HG02798 (cell line): ENCODE results near the gene DDX52.
A peak's percentile ranks its signal among the peaks of the same experiment; 100 is the strongest.
"Not testable (repeated sequence)": the region's sequence is repeated elsewhere in the genome, so short reads cannot be mapped to it uniquely, and the experiment has no call there.

ENCODE experiments used
- ATAC-seq: cut with Tn5 transposase; IDR thresholded peaks from one replicate; pipeline ENCODE4 v1.9.1; 2021; ENCODE audit warnings: mild to moderate bottlenecking; ENCODE audit not compliant: unreplicated experiment, poor library complexity

Gene DDX52

DNA sequence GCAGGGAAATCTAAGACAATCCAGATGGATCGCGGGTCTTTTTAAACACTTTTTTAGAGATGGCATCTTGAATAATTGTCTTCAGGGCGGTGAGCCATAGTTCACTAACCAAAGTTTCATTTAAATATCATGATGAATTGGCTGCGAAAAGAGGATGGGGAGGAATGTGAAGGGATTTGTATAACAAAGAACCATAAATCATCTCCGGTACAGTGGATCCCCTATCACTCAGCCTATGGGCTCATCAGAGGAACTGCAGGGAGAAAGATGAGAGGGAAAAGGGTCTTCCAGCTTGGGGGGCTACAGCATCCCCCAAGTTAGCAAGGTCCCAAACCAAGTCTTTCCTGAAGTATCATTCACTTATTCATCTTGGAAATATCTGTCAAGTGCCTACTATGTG lies 16.7 kb upstream of the DDX52 start:
- ATAC-seq: no peak

- no peak for ATAC-seq
Observed at GRCh38 chr17:37657202-37657601, 14.0 kb upstream of the DDX52 start.

DNA sequence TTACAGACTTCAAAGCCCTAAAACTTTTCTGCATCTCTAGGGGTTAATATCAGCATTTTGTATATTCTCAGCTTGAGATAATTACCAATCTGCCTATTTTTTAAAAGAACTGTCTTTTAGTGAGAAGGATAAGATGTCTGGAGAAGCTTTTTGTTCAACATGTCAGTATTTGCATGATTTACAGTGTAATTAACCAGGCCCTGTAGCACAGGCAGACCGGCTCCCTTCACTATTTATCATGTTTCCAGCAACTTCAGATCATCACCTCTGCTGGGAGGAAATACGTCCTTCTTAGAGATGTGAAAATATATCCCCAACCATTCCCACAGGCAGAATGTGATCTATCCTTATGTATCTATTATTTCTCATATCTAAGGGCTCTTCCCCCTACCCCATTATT lies 8.6 kb upstream of the DDX52 start:
- no peak for ATAC-seq

GRCh38 chr17:37650419-37651003 lies 7.3 kb upstream of the DDX52 start:
- no peak for ATAC-seq

- no peak for ATAC-seq
Observed at GRCh38 chr17:37648555-37648954, 5.3 kb upstream of the DDX52 start.

- ATAC-seq: no peak
Observed at GRCh38 chr17:37647856-37648255, 4.6 kb upstream of the DDX52 start.

- ATAC-seq: no peak
Observed at GRCh38 chr17:37643869-37644268, 623 bp upstream of the DDX52 start.

GRCh38 chr17:37642681-37643080 lies 565 bp downstream of the DDX52 start:
- ATAC-seq: no peak

DNA sequence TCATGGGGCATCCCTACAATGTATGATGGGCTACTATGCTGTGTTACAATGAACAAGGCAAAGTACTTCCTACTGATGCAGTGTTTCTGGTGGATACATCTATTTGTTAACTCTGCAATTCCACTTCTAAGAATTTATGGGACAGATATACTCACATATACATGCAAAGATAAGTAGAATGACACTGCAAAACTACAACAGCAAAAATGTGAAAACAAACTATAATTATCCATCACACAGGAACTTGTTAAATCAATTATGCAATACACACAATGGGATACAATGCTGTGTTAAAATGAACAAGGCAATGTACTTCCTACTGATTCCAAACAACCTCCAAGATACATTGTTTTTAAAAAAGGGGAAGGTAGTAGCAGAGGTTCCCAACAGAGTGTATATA lies 3.2 kb downstream of the DDX52 start:
- no peak for ATAC-seq

- ATAC-seq: no peak
Observed at GRCh38 chr17:37637956-37638355, 5.3 kb downstream of the DDX52 start.

DNA sequence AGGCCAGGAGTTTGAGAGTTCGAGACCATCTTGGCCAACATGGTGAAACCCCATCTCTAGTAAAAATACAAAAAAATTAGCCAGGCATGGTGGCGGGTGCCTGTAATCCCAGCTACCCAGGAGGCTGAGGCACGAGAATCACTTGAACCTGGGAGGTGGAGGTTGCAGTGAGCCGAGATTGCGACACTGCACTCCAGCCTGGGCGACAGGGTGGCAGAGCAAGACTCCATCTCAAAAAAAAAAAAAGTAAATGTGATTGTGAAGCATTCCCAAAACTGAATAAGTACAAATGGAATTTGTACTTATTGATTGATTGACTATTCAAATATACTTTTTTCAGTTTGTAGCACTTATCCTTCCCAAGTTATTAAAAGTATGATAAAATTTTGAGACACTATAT lies 26.8 kb downstream of the DDX52 start:
- ATAC-seq: not testable (repeated sequence)

- ATAC-seq: no peak
Observed at GRCh38 chr17:37614823-37615222, 28.4 kb downstream of the DDX52 start.

- ATAC-seq: no peak
Observed at GRCh38 chr17:37614391-37614790, 28.9 kb downstream of the DDX52 start.

DNA sequence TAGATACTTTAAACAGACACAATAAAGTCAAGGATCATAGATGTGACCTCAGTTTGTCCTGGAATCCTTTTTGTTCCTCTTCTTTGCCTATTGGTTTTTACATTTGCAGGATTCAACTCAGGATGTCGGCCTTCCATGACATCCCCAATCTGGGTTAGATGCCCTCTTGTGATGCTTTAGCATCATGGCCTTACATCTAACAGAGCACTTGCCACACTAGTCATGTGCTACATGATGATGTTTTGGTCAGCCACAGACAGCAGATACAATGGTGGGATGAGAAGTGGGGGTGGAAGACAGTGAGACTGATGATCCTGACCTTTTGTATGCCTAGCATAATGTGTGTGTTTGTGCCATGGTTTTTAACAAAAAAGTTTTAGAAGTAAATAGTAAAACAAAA lies 32.3 kb downstream of the DDX52 start:
- no peak for ATAC-seq

- not testable (repeated sequence) for ATAC-seq
Observed at GRCh38 chr17:37610041-37610420, 33.2 kb downstream of the DDX52 start.

DNA sequence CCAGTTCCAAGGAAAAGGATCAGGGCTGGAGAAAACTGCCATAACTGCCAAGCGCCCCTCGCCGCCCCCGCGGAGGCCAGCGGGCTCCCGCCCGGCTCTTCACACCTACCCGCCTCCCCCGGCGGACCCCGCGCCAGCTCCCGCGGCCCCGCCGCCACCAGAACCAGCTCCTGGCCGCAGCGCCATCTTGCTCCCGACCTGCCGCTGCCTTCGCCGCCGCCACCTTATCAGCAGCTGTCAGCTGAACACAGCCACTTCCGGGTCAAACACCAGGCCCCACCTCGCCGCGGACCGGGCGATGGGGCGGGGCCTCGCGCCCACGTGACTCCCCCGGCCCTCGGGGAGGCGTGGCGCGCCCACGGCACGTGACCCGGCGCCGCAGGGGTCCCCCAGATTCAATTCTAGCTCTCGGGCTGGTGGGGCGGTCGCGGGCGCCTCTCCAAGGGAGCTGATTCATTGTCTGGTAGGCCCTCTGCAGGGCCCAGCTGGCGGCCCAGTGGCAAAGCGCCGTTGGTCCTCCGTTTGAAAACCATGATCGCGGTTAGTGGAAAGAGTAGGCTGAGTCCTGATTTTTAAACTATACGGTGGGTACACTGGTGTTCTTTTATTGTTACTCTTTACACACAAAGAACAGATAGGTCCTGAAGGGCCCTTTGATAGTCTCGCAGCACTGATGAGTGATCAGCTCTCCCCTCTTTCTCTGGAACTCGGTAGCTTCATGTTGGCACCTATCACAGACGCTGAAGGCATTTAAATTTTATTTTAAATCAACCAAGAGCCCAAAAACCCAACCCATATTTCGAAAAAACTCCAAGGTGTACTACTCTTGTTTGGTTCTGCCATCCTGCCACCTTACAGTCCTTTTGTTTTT lies 33.8 kb downstream of the DDX52 start, which contains the start of gene SYNRG:
SYNRG (minus strand) TSS at position 249 of the 871 bp plus-strand sequence; CDS start at position 186, 63 bp downstream.
- ATAC-seq: peak; percentile 94

DNA sequence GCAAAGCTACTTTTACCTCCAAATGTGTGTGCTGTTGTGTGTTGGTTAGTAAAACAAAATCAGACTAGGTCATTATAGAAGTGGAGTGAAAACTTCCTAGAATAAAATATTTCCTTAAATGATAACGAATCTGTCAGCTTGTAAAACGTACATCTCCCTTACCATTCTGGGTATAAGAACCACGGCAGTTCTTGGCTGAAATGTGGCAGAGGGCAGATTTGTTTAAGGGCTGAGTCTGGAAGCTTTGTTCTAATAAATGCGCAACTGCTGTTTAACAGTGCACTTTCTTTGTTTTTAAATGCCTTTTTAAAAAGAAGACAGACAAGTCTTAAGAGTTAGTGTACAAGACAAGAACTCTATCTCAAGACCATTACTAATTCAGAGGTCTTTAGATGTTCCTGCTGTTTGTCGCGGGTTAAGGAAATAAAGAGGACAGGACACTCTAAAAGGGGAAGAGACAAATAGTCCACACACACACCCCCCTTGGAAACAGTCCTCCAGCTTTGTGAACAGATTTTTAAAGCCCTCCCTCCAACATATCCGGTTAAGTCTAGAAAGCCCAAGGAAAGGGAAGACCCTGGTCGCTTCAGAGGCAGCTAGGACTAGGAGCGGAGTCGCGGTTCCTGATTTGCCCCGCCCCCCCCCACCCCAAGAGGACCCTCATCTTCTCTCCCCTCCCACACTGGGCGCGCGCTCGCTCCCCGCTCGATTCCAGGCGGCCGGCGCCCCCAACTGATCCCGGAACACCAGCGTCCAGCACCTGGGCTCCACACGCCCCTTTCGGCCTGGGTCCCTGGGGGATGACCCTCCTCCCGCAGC lies 34.7 kb downstream of the DDX52 start:
- ATAC-seq: peak; percentile 21

- ATAC-seq: peak; percentile 26
Observed at GRCh38 chr17:37607637-37608331, 35.5 kb downstream of the DDX52 start.

GRCh38 chr17:37605813-37606505 lies 37.3 kb downstream of the DDX52 start:
- no peak for ATAC-seq

DNA sequence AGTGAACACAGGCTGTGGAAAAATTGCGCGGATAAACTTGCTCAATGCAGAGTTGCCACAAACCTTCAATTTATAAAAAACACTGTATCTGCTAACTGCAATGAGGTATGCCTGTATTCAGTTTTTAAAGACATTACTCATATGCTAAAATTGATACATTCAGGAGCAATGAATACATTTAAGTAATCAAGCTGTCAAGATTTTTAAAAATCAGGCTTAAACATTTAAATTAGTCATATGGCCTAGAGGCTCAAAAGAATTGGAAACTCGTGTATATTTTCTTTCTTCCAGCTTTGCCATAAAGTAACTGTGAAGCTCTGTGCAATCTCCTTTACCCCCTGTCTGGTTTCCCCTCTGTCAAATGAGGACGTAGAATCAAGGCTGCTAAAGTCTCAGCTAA lies 38.2 kb downstream of the DDX52 start:
- no peak for ATAC-seq
